Lower leg skin (tissue), 4 donors: ENCODE results near the gene ISM1. TPM values are rescaled to one million over a fixed set of nuclear protein-coding genes. Genes with fewer than 3 reads are reported as not detected.

ENCODE experiments used
- DNase-seq, 2 donors: peaks; one replicate each; pipeline ENCODE4 v3.0.0-alpha.2; 2019; ENCODE audit warnings: low spot score in 2 of 2
- H3K4me3 ChIP-seq: fragments of 200-600 bp; sonication (generic); 2 replicates; pipeline ENCODE4 v1.5.1; 2017; ENCODE audit warnings: mild to moderate bottlenecking, low read depth; ENCODE audit not compliant: poor library complexity, severe bottlenecking
- POLR2A ChIP-seq, 2 donors: fragments of 450-650 bp; IDR thresholded peaks; one replicate each; pipeline ENCODE4 v1.6.1; 2016 to 2017; ENCODE audit warnings: antibody characterized with exemption in 2 of 2, mild to moderate bottlenecking in 1 of 2, moderate library complexity in 1 of 2
- WGBS, 2 donors: methylation state at CpG; one replicate each; pipeline ENCODE4 v1.1.5; 2018; 5-methylcytosine and 5-hydroxymethylcytosine counted together
- intact Hi-C: fragments of 100-400 bp; cut with DNase I; formaldehyde crosslinking; loops from one replicate; pipeline ENCODE4 v1.15.0; 2023; ENCODE audit warnings: low total_unique reads
- total RNA-seq, 4 donors: library from RNA; depleted of rRNA; stranded (reverse); fragments of >200 nt; gene quantifications; one replicate each; pipeline ENCODE4 v1.1.0, GENCODE V29; 2016
- TF ChIP-seq, protein P1 (sequence below), 3 donors: fragments of 450-650 bp; IDR thresholded peaks; one replicate each; pipeline ENCODE4 v1.5.1; 2016; ENCODE audit warnings: antibody characterized with exemption in 3 of 3, mild to moderate bottlenecking in 3 of 3, moderate library complexity in 2 of 3

ISM1 gene
- total RNA-seq, 4 donors from 2014 or later: 12.4 to 27.6 (median 24.1) TPM

DNA sequence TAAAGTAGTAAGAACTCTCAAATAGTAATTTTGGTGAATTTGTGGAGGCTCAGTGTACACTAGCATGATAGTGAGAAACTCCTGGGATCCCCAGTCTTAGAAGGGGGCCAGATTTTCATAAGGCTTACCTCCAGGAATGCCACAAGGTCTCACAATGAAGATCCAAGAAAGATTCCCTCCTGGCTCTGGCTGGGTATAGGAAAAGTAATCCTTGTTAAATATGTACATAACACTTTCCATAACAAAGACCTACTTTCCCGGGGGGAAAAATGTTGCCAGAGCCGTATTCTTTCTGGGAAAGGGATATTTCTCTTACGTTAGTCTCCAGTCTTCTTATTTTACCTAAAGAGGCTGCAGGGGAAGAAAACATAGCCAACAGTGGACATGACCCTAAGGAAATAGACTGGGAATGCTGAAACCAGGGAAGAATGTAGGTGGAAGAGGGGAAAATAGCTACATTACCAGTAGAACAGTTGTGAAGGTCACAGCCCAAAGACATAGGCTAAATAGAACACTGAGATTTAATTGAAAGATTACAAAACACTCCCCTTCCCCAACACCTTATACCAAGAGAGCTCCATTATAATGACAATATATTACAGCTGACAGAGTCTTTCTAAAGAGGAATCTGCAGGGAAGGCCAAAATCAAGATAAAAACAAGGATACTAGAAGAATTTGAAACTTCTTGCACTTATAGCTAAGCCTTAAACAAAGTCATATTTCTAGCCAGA lies 34.9 kb upstream of the ISM1 start:
- no peak for DNase-seq
- intact Hi-C loops: no loop called here
- no peak overlapping the region for H3K4me3 ChIP-seq
- WGBS, 2 donors: 63 to 69% methylated on average over 3 of the region's 3 CpGs
- TF ChIP-seq, protein P1, sequence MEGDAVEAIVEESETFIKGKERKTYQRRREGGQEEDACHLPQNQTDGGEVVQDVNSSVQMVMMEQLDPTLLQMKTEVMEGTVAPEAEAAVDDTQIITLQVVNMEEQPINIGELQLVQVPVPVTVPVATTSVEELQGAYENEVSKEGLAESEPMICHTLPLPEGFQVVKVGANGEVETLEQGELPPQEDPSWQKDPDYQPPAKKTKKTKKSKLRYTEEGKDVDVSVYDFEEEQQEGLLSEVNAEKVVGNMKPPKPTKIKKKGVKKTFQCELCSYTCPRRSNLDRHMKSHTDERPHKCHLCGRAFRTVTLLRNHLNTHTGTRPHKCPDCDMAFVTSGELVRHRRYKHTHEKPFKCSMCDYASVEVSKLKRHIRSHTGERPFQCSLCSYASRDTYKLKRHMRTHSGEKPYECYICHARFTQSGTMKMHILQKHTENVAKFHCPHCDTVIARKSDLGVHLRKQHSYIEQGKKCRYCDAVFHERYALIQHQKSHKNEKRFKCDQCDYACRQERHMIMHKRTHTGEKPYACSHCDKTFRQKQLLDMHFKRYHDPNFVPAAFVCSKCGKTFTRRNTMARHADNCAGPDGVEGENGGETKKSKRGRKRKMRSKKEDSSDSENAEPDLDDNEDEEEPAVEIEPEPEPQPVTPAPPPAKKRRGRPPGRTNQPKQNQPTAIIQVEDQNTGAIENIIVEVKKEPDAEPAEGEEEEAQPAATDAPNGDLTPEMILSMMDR (IDR thresholded peaks at IDR 0.05): no peak
- TF ChIP-seq POLR2A (IDR thresholded peaks at IDR 0.05): no peak

DNA sequence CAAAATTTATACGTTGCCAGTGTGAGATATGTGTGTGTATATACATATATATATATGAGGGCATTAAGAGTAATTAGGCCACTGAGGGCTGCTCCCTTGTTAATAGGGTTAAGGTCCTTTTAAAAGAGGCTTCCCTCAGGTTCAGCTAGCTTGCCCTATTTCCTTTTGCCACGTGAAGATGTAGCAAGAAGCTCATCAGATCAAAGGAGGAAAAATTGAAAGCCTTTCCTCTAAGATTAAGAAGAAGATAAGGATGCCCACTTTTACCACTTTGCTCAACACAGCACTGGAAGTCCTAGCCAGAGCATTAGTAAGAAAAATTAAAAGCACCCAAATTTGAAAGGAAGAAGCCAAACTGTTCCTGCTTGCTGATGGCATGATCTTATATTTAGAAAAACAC lies 33.2 kb upstream of the ISM1 start:
- WGBS, 2 donors: 64 to 67% methylated on average over 2 of the region's 2 CpGs
- H3K4me3 ChIP-seq: no peak overlapping the region
- no peak for TF ChIP-seq POLR2A (IDR thresholded peaks at IDR 0.05)
- TF ChIP-seq, protein P1 (IDR thresholded peaks at IDR 0.05): no peak
- DNase-seq: no peak
- intact Hi-C loops: no loop called here

DNA sequence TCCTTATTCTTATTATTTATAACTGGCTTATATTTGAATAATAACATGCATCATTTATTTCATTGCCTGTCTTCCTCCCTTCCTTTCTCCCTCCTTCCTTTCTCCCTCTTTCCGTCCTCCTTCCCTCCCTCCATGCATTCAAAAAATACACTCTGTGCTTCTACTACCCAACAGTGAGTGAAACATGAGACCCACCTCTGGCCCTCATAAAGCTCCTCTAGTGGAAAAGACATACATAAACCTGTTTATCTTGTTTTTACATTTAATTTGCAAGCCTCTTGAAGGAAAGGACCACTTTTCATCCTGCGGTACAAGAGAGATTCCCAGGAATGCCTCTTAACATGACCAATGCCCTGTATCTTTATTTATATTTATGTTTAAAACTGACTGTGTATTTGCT lies 21.8 kb upstream of the ISM1 start:
- 85 to 96% methylated on average over 2 of the region's 2 CpGs for WGBS, 2 donors
- H3K4me3 ChIP-seq: no peak overlapping the region
- DNase-seq: no peak
- no peak for TF ChIP-seq POLR2A (IDR thresholded peaks at IDR 0.05)
- TF ChIP-seq, protein P1 (IDR thresholded peaks at IDR 0.05): no peak
- intact Hi-C loops: no loop called here

DNA sequence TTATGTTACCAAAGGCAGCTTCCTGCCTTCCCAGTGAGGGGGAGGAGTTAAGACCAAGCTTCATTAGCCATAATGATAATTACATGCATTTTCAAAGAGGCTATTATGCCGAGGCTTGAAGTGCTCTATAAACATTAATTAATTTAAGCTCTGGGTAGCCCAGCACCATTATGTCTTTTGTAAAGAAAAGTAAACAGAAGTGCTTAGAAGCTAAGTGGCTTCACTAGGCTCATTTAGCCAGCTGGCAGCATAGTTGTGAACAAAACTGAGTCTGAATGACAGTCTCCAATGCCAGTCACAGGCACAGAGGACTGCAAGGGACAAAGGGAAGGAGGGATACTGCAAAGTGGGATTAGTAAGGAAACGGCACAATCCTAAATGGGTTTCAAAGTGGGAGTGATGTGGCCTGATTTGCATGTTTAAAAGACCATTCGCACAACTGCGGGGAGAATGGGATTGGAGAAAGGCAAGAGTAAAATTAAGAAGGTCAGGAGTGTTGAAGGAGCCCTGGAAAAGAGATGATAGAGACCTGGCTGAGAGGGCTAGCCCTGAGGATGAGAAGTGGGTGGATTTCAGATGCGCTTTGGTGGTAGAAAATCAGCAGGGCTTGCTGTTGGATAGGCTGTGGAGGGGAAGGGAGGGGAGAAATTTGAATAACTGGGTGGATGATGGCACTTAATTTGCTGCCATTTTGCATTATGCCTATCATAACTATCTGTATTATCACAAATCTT lies 20.1 kb upstream of the ISM1 start:
- no peak for TF ChIP-seq POLR2A (IDR thresholded peaks at IDR 0.05)
- TF ChIP-seq, protein P1 (IDR thresholded peaks at IDR 0.05): no peak
- WGBS, 2 donors: 76 to 78% methylated on average over 5 of the region's 5 CpGs
- H3K4me3 ChIP-seq: no peak overlapping the region
- DNase-seq: no peak
- intact Hi-C loops: no loop called here

DNA sequence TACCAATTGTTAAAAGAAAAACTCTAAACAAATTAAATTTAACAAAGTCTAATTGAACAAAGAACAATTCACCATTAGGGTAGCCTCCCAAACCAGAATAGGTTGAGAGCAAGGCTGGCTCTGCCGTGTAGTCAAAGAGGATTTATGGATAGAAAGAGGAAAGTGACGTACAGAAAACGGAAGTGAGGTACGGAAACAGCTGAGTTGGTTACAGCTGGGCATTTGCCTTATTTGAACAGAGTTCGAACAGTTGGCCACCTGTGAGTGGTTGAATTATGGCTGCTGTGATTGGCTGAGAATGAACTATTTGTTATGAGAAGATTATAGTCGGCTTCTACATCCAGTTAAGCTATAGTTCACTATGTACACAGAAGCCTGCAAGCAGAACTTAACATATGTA lies 18.5 kb upstream of the ISM1 start:
- intact Hi-C loops: no loop called here
- TF ChIP-seq POLR2A (IDR thresholded peaks at IDR 0.05): no peak
- TF ChIP-seq, protein P1 (IDR thresholded peaks at IDR 0.05): no peak
- H3K4me3 ChIP-seq: no peak overlapping the region
- WGBS, 2 donors: 64 to 71% methylated on average over 6 of the region's 6 CpGs
- no peak for DNase-seq
